H1 (cell line): Measurements from ENCODE around the gene ICE1.

ENCODE experiments used
- CREB1 ChIP-seq: IDR thresholded peaks from 2 replicates; pipeline ENCODE4 v1.6.1; 2012; ENCODE audit warnings: inconsistent platforms
- SUZ12 ChIP-seq: fragments of 200-600 bp; sonication (generic); IDR thresholded peaks from 2 replicates; pipeline ENCODE4 v1.6.1; 2012; ENCODE audit warnings: mild to moderate bottlenecking, inconsistent platforms, low read length, moderate library complexity, mixed read lengths

GRCh38 chr5:5522336-5522735 lies 99.9 kb downstream of the ICE1 start:
- TF ChIP-seq CREB1 = no peak
- TF ChIP-seq SUZ12 = no peak
